ENCODE results near the gene ADAM10.

ADAM10 gene

GRCh38 chr15:58573270-58573669 lies 176.2 kb downstream of the ADAM10 start:
- DNase-seq: no peak

GRCh38 chr15:58572521-58572920 lies 177.0 kb downstream of the ADAM10 start:
- no peak for DNase-seq

GRCh38 chr15:58571491-58571890 lies 178.0 kb downstream of the ADAM10 start:
- DNase-seq: no peak

GRCh38 chr15:58569455-58569854 lies 180.1 kb downstream of the ADAM10 start:
- no peak for DNase-seq

GRCh38 chr15:58568157-58568571 lies 181.3 kb downstream of the ADAM10 start:
- no peak for DNase-seq

- DNase-seq: no peak
These were observed 183.5 kb downstream of the ADAM10 start for GRCh38 chr15:58566029-58566428.

- DNase-seq: no peak
These were observed 183.9 kb downstream of the ADAM10 start for GRCh38 chr15:58565619-58566018.

- DNase-seq: no peak
These were observed 184.5 kb downstream of the ADAM10 start for GRCh38 chr15:58564981-58565380.

GRCh38 chr15:58562135-58562534 lies 187.4 kb downstream of the ADAM10 start:
- DNase-seq: no peak

- no peak for DNase-seq
These were observed 188.2 kb downstream of the ADAM10 start for GRCh38 chr15:58561321-58561720.

- DNase-seq: no peak
These were observed 189.5 kb downstream of the ADAM10 start for GRCh38 chr15:58559904-58560588.

- no peak for DNase-seq
These were observed 190.7 kb downstream of the ADAM10 start for GRCh38 chr15:58558777-58559176.

- no peak for DNase-seq
These were observed 193.0 kb downstream of the ADAM10 start for GRCh38 chr15:58556541-58556940.

GRCh38 chr15:58556028-58556361 lies 193.5 kb downstream of the ADAM10 start:
- DNase-seq: no peak

GRCh38 chr15:58555162-58556027 lies 194.1 kb downstream of the ADAM10 start:
- no peak for DNase-seq

GRCh38 chr15:58554758-58555157 lies 194.7 kb downstream of the ADAM10 start:
- no peak for DNase-seq

GRCh38 chr15:58553365-58553918 lies 196.1 kb downstream of the ADAM10 start:
- no peak for DNase-seq

GRCh38 chr15:58552505-58553364 lies 196.8 kb downstream of the ADAM10 start:
- DNase-seq: no peak

GRCh38 chr15:58551764-58552504 lies 197.6 kb downstream of the ADAM10 start:
- DNase-seq: no peak

GRCh38 chr15:58551084-58551763 lies 198.3 kb downstream of the ADAM10 start:
- DNase-seq: no peak

- no peak for DNase-seq
These were observed 199.8 kb downstream of the ADAM10 start for GRCh38 chr15:58549785-58550074.
